H1 (cell line): ENCODE measurements around the gene KRT13. TPM values are rescaled to one million over a fixed set of nuclear protein-coding genes. Genes with fewer than 3 reads are reported as not detected.

ENCODE experiments used
- CTCF ChIA-PET: fragments of 300-600 bp; sonication (Branson Sonifier 250); formaldehyde crosslinking; loops from one replicate; lab custom pipeline; 2021; ENCODE audit not compliant: partially characterized antibody; lab: Charles Lee
- POLR2A ChIA-PET: fragments of 300-600 bp; sonication (Branson Sonifier 250); formaldehyde crosslinking; loops from one replicate; lab custom pipeline; 2021; ENCODE audit warnings: inconsistent platforms; ENCODE audit not compliant: partially characterized antibody; lab: Charles Lee
- DNase-seq, 2 experiments: peaks; one replicate each; pipeline versions ENCODE4 v3.0.0 to v3.0.0-alpha.2; 2010 to 2022; ENCODE audit warnings: low spot score in 2 of 2, low read depth in 1 of 2, mixed read lengths in 1 of 2
- FAIRE-seq: peaks from 2 replicates; lab custom pipeline; 2011; peaks lifted over from hg19 to GRCh38; lab: Jason Lieb, UNC
- H2AFZ ChIP-seq: 2 replicates; pipeline ENCODE4 v1.8.1; 2012; ENCODE audit warnings: low read length, inconsistent platforms
- H2AK5ac ChIP-seq: 2 replicates; pipeline ENCODE4 v1.6.1; 2013; ENCODE audit warnings: low read depth, low read length
- H2BK120ac ChIP-seq: replicated peaks from 2 replicates; pipeline ENCODE3; 2013; ENCODE audit warnings: low read depth, low read length, inconsistent platforms
- H2BK12ac ChIP-seq: 2 replicates; pipeline ENCODE4 v1.6.1; 2013; ENCODE audit warnings: low read depth, low read length
- H2BK15ac ChIP-seq: 2 replicates; pipeline ENCODE4 v1.6.1; 2013; ENCODE audit warnings: low read length
- H2BK20ac ChIP-seq: 2 replicates; pipeline ENCODE4 v1.6.1; 2013; ENCODE audit warnings: low read length
- H2BK5ac ChIP-seq: 2 replicates; pipeline ENCODE4 v1.6.1; 2013; ENCODE audit warnings: low read depth, low read length
- H3K14ac ChIP-seq: 2 replicates; pipeline ENCODE4 v1.6.1; 2013; ENCODE audit warnings: inconsistent platforms; ENCODE audit not compliant: insufficient read length
- H3K18ac ChIP-seq: 2 replicates; pipeline ENCODE4 v1.6.1; 2013; ENCODE audit warnings: low read length; ENCODE audit errors: extremely low read depth
- H3K23ac ChIP-seq: 2 replicates; pipeline ENCODE4 v1.6.1; 2013; ENCODE audit warnings: inconsistent platforms; ENCODE audit not compliant: insufficient read length
- H3K23me2 ChIP-seq: 2 replicates; pipeline ENCODE4 v1.6.1; 2013; ENCODE audit warnings: low read depth, low read length
- H3K27ac ChIP-seq: 2 replicates; pipeline ENCODE4 v1.6.1; 2011; ENCODE audit warnings: low read depth, low read length, inconsistent platforms
- H3K27me3 ChIP-seq, 4 experiments: replicated peaks in 1 of 4; 1 replicate in 1 of 4; 2 replicates in 3 of 4; pipeline versions ENCODE4 v1.6.1 to v1.8.1; 2011 to 2013; ENCODE audit warnings: low read length in 3 of 4, mild to moderate bottlenecking in 3 of 4, inconsistent platforms in 2 of 4, mixed read lengths in 2 of 4, moderate library complexity in 1 of 4; ENCODE audit not compliant: control insufficient read depth in 3 of 4, insufficient read depth in 3 of 4; ENCODE audit errors: extremely low read depth in 1 of 4
- H3K36me3 ChIP-seq, 4 experiments: 2 replicates each; pipeline versions ENCODE4 v1.6.1 to v1.8.1; 2011 to 2013; ENCODE audit warnings: mild to moderate bottlenecking in 4 of 4, low read length in 3 of 4, moderate library complexity in 2 of 4, control low read depth in 1 of 4, inconsistent platforms in 1 of 4; ENCODE audit not compliant: insufficient read depth in 4 of 4, control insufficient read depth in 2 of 4
- H3K4ac ChIP-seq: replicated peaks from 2 replicates; pipeline ENCODE3; 2013; ENCODE audit warnings: low read length, low read depth, mixed read lengths, inconsistent platforms; ENCODE audit not compliant: insufficient read length
- H3K4me1 ChIP-seq, 4 experiments: replicated peaks in 1 of 4; 1 replicate in 1 of 4; 2 replicates in 3 of 4; pipeline versions ENCODE4 v1.6.1 to v1.8.1; 2011 to 2013; ENCODE audit warnings: low read length in 3 of 4, inconsistent platforms in 2 of 4, mixed read lengths in 1 of 4; ENCODE audit not compliant: insufficient read depth in 4 of 4, control insufficient read depth in 3 of 4
- H3K4me2 ChIP-seq, 2 experiments: 2 replicates each; pipeline versions ENCODE4 v1.6.1 to v1.8.1; 2011 to 2013; ENCODE audit warnings: low read depth in 2 of 2, low read length in 2 of 2, control low read depth in 1 of 2, inconsistent platforms in 1 of 2, mild to moderate bottlenecking in 1 of 2; ENCODE audit not compliant: insufficient read depth in 1 of 2
- H3K4me3 ChIP-seq, 4 experiments: fragments of 200-600, 300-600 bp in 1 of 4; sonication (generic), shearing (Covaris generic), sonication (Bioruptor Twin) in 1 of 4; 2 replicates each; pipeline versions ENCODE4 v1.5.1 to v1.8.1; 2011 to 2016; ENCODE audit warnings: low read length in 4 of 4, low read depth in 3 of 4, control low read depth in 2 of 4, inconsistent platforms in 2 of 4, mild to moderate bottlenecking in 2 of 4, mixed read lengths in 1 of 4, moderate library complexity in 1 of 4; ENCODE audit not compliant: insufficient read depth in 2 of 4; ENCODE audit errors: extremely low read depth in 1 of 4
- H3K56ac ChIP-seq: replicated peaks from 2 replicates; pipeline ENCODE3; 2013; ENCODE audit warnings: low read depth, mild to moderate bottlenecking, mixed read lengths, low read length, inconsistent platforms; ENCODE audit not compliant: insufficient read length
- H3K79me1 ChIP-seq: 2 replicates; pipeline ENCODE4 v1.6.1; 2013; ENCODE audit warnings: low read depth, low read length, control low read depth
- H3K79me2 ChIP-seq, 2 experiments: 2 replicates each; pipeline versions ENCODE4 v1.6.1 to v1.8.1; 2012 to 2013; ENCODE audit warnings: low read length in 2 of 2, mild to moderate bottlenecking in 2 of 2, inconsistent platforms in 1 of 2; ENCODE audit not compliant: insufficient read depth in 2 of 2, control insufficient read depth in 1 of 2
- H3K9ac ChIP-seq, 4 experiments: replicated peaks in 1 of 4; 1 replicate in 1 of 4; 2 replicates in 3 of 4; pipeline versions ENCODE4 v1.6.1 to v1.8.1; 2011 to 2013; ENCODE audit warnings: low read depth in 3 of 4, low read length in 3 of 4, control low read depth in 2 of 4, mild to moderate bottlenecking in 2 of 4, moderate library complexity in 2 of 4, inconsistent platforms in 1 of 4; ENCODE audit errors: extremely low read depth in 1 of 4
- H3K9me3 ChIP-seq, 2 experiments: 2 replicates each; pipeline versions ENCODE4 v1.6.1 to v1.8.1; 2012 to 2013; ENCODE audit warnings: mild to moderate bottlenecking in 2 of 2, moderate library complexity in 2 of 2, control low read depth in 1 of 2, inconsistent platforms in 1 of 2, low read depth in 1 of 2, low read length in 1 of 2, mixed read lengths in 1 of 2; ENCODE audit not compliant: insufficient read depth in 2 of 2
- H4K20me1 ChIP-seq, 2 experiments: replicated peaks in 1 of 2; 2 replicates each; pipeline versions ENCODE3 to v1.8.1; 2011 to 2013; ENCODE audit warnings: inconsistent platforms in 2 of 2, low read length in 2 of 2, mild to moderate bottlenecking in 1 of 2; ENCODE audit not compliant: insufficient read depth in 2 of 2, control insufficient read depth in 1 of 2
- H4K5ac ChIP-seq: 2 replicates; pipeline ENCODE4 v1.6.1; 2013; ENCODE audit warnings: low read length, low read depth, mixed read lengths, inconsistent platforms; ENCODE audit not compliant: insufficient read length
- H4K8ac ChIP-seq: 2 replicates; pipeline ENCODE4 v1.8.0; 2013; ENCODE audit warnings: mild to moderate bottlenecking, moderate library complexity, low read length, inconsistent platforms; ENCODE audit not compliant: insufficient read depth; ENCODE audit errors: extremely low read depth
- H4K91ac ChIP-seq: replicated peaks from 2 replicates; pipeline ENCODE3; 2013; ENCODE audit warnings: low read length, mixed read lengths, inconsistent platforms; ENCODE audit not compliant: insufficient read length
- CHD2 ChIP-seq: IDR thresholded peaks from 2 replicates; pipeline ENCODE4 v1.6.1; 2012; ENCODE audit warnings: low read length, improper control_type of control experiment
- CTCF ChIP-seq, 3 experiments: IDR thresholded peaks; 1 replicate in 2 of 3; 2 replicates in 1 of 3; pipeline versions ENCODE4 v1.5.1 to v1.6.1; 2011; ENCODE audit warnings: low read length in 3 of 3, mild to moderate bottlenecking in 3 of 3, inconsistent platforms in 2 of 3, low read depth in 1 of 3, moderate library complexity in 1 of 3; ENCODE audit not compliant: insufficient read depth in 1 of 3; ENCODE audit errors: control extremely low read depth in 1 of 3
- E2F6 ChIP-seq: IDR thresholded peaks from 2 replicates; pipeline ENCODE4 v1.6.1; 2012; ENCODE audit warnings: inconsistent platforms
- RNF2 ChIP-seq: fragments of 200-900, 300-1000 bp; sonication (generic); IDR thresholded peaks from 2 replicates; pipeline ENCODE4 v1.7.1; 2016; ENCODE audit warnings: borderline replicate concordance, low read depth, mild to moderate bottlenecking, antibody characterized with exemption, low read length; ENCODE audit not compliant: poor library complexity, severe bottlenecking; ENCODE audit errors: missing control alignments
- SP1 ChIP-seq: IDR thresholded peaks from 2 replicates; pipeline ENCODE4 v1.6.1; 2011; ENCODE audit warnings: low read depth, low read length
- TAF1 ChIP-seq: IDR thresholded peaks from 2 replicates; pipeline ENCODE4 v1.6.1; 2011; ENCODE audit warnings: mild to moderate bottlenecking, low read depth, low read length
- TCF12 ChIP-seq: IDR thresholded peaks from 2 replicates; pipeline ENCODE4 v1.6.1; 2011; ENCODE audit warnings: low read depth, mild to moderate bottlenecking, low read length
- ZNF274 ChIP-seq: IDR thresholded peaks from 2 replicates; pipeline ENCODE4 v1.7.0; 2012; ENCODE audit warnings: low read length, borderline replicate concordance; ENCODE audit errors: extremely low read depth
- WGBS, 2 experiments: shearing (Covaris generic) in 1 of 2; methylation state at CpG; one replicate each; pipeline versions ENCODE4 v1.1.6 to v1.1.7; 2013 to 2015; ENCODE audit warnings: low lambda C conversion rate in 2 of 2, mixed read lengths in 2 of 2, inconsistent platforms in 1 of 2, low coverage in 1 of 2, missing lambda C conversion rate in 1 of 2; ENCODE audit not compliant: insufficient replicate concordance in 2 of 2, insufficient coverage in 1 of 2, insufficient read length in 1 of 2; ENCODE audit errors: extremely low coverage in 1 of 2, missing lambda C conversion rate in 1 of 2; 5-methylcytosine and 5-hydroxymethylcytosine counted together
- polyA plus RNA-seq, 7 experiments: library from polyadenylated mRNA; depleted of rRNA in 3 of 7; stranded (reverse) in 5 of 7; unstranded in 2 of 7; fragments of >200 nt in 5 of 7; fragments of 200-250 nt in 2 of 7; gene quantifications; 1 replicate in 5 of 7; 2 replicates in 1 of 7; 4 replicates in 1 of 7; pipeline versions ENCODE4 v1.2.1 to v1.2.3, GENCODE V29; 2011 to 2013; ENCODE audit warnings: missing spikeins in 2 of 7, mixed read lengths in 2 of 7
- total RNA-seq: library from RNA; stranded (reverse); fragmentation: NEBNext Ultra II Directional; extraction: Animal tissue kit (Norgen Biotek cat#: 25700); gene quantifications from 2 replicates; pipeline ENCODE4 v1.2.1, GENCODE V29; 2021

The KRT13 gene
- total and polyA plus RNA-seq, 2 of the 8 experiments (the other 6 are each of a cell fraction or from before 2014, with no cell fraction given), result 0.09 TPM; not detected in 1

GRCh38 chr17:41483991-41484826 is 21.2 kb downstream of the KRT13 start:
- Histone ChIP-seq H3K9me3 (no peaks in the 10 kb centered on the region), H4K91ac (no peak overlapping the region), H3K56ac (no peak overlapping the region), H3K14ac (no peak overlapping the region), H2BK15ac (no peak overlapping the region), H3K4me3 (no peak overlapping the region), H3K23me2 (no peaks in the 10 kb centered on the region), H2BK5ac (no peak overlapping the region), H3K36me3 (no peaks in the 10 kb centered on the region), H3K23ac (no peak overlapping the region), H4K5ac (no peak overlapping the region), H4K8ac (no peak overlapping the region), H3K4ac (no peak overlapping the region), H3K27me3 (peaks cover 0 to 12% (median 6%) of the 10 kb centered on the region in 4 experiments; a peak in 6 of 7 replicates), H3K18ac (no peak overlapping the region), H3K9ac (no peak overlapping the region), H3K79me1 (no peaks in the 10 kb centered on the region), H2AFZ (no peak overlapping the region), H2BK12ac (no peak overlapping the region), H2BK20ac (no peak overlapping the region), H4K20me1 (no peaks in the 10 kb centered on the region), H2AK5ac (no peak overlapping the region), H3K79me2 (no peaks in the 10 kb centered on the region), H3K4me1 (no peaks in the 10 kb centered on the region; a peak in 2 of 7 replicates), H3K4me2 (no peak overlapping the region), H2BK120ac (no peak overlapping the region), H3K27ac (no peak overlapping the region)
- ChIA-PET POLR2A (interaction anchor here (1.8 to 2.0 kb wide), 2 partner anchors 38 to 44 kb away, joined by 4 to 7 read pairs; partner anchors contain the start of gene KRT19), CTCF (interaction anchor here (0.6 to 33.9 kb wide), 20 partner anchors 9 to 1121 kb away, joined by 3 to 427 read pairs (median 4); partner anchors contain the start of gene KRT36)
- no peak for FAIRE-seq
- no peak for DNase-seq
- 89% methylated on average over 7 of the region's 7 CpGs; no CpG with 5 or more reads in 1 of the 2 experiments for WGBS, 2 experiments
- no peak for TF ChIP-seq RNF2
- no peak for TF ChIP-seq CHD2
- TF ChIP-seq ZNF274, result no peak
- TF ChIP-seq TCF12, result no peak
- no peak for TF ChIP-seq E2F6
- no peak for TF ChIP-seq SP1
- TF ChIP-seq TAF1, result no peak
- no peak for TF ChIP-seq CTCF (IDR thresholded peaks at IDR 0.05; ENCODE audit: control extremely low read depth in 1 of 3, insufficient read depth in 1 of 3, low read depth in 1 of 3, low read length in 3 of 3)
